B cell (primary cell): ENCODE data around the gene ZNF326. TPM values are rescaled to one million over a fixed set of nuclear protein-coding genes. Genes with fewer than 3 reads are reported as not detected.

ENCODE experiments used
- ATAC-seq: fragments of 200-7000 bp; cut with Tn5 transposase; one replicate; pipeline ENCODE4 v1.10.0; 2021; ENCODE audit warnings: low read depth, mild to moderate bottlenecking, moderate number of reproducible peaks, moderate library complexity
- CTCF ChIA-PET: fragments of 350-600 bp; sonication (Branson Sonifier 250); formaldehyde crosslinking; loops from one replicate; lab custom pipeline; 2021; ENCODE audit warnings: antibody characterized with exemption, inconsistent platforms; lab: Charles Lee
- POLR2A ChIA-PET: fragments of 350-600 bp; sonication (Branson Sonifier 250); formaldehyde crosslinking; loops from one replicate; lab custom pipeline; 2021; ENCODE audit warnings: antibody characterized with exemption; lab: Charles Lee
- DNase-seq: peaks from one replicate; pipeline ENCODE4 v3.0.0; 2013
- H2AFZ ChIP-seq: 2 replicates; pipeline ENCODE4 v1.6.1; 2012; ENCODE audit warnings: mild to moderate bottlenecking, low read depth, low read length; ENCODE audit not compliant: insufficient read depth, poor library complexity, severe bottlenecking
- H3K27ac ChIP-seq, 2 donors: 1 replicate in 1 of 2; 2 replicates in 1 of 2; pipeline ENCODE4 v1.5.1; 2012 to 2013; ENCODE audit warnings: low read length in 2 of 2, mild to moderate bottlenecking in 2 of 2, moderate library complexity in 1 of 2
- H3K27me3 ChIP-seq, 4 experiments: fragments of 200-600 bp in 1 of 4; sonication (generic) in 1 of 4; replicated peaks in 1 of 4; 1 replicate in 2 of 4; 2 replicates in 2 of 4; pipeline versions ENCODE4 v1.6.1 to v1.7.0; 2013 to 2016; ENCODE audit warnings: low read length in 3 of 4, mild to moderate bottlenecking in 2 of 4, mixed read lengths in 1 of 4, moderate library complexity in 1 of 4; ENCODE audit not compliant: insufficient read depth in 4 of 4, control insufficient read depth in 3 of 4; ENCODE audit errors: control extremely low read depth in 1 of 4
- H3K36me3 ChIP-seq, 2 experiments: replicated peaks in 1 of 2; 1 replicate in 1 of 2; 2 replicates in 1 of 2; pipeline versions ENCODE4 v1.6.1 to v1.7.1; 2013; ENCODE audit warnings: low read length in 1 of 2; ENCODE audit not compliant: insufficient read depth in 2 of 2, control insufficient read depth in 1 of 2; ENCODE audit errors: control extremely low read depth in 1 of 2, extremely low read depth in 1 of 2
- H3K4me1 ChIP-seq, 2 donors: fragments of 200-600 bp in 1 of 2; sonication (generic) in 1 of 2; 1 replicate in 1 of 2; 2 replicates in 1 of 2; pipeline versions ENCODE4 v1.5.1 to v1.6.1; 2013 to 2017; ENCODE audit warnings: low read length in 2 of 2; ENCODE audit not compliant: control insufficient read depth in 2 of 2, insufficient read depth in 2 of 2
- H3K4me2 ChIP-seq: replicated peaks from 2 replicates; pipeline ENCODE3; 2012; ENCODE audit warnings: mild to moderate bottlenecking, low read depth, low read length; ENCODE audit not compliant: poor library complexity, severe bottlenecking
- H3K4me3 ChIP-seq, 5 experiments: fragments of 200-600 bp in 1 of 5; sonication (generic) in 1 of 5; 1 replicate in 3 of 5; 2 replicates in 2 of 5; pipeline versions ENCODE4 v1.5.1 to v1.7.0; 2011 to 2016; ENCODE audit warnings: low read length in 4 of 5, mild to moderate bottlenecking in 4 of 5, low read depth in 2 of 5, control low read depth in 1 of 5, moderate library complexity in 1 of 5; ENCODE audit not compliant: insufficient read depth in 1 of 5; ENCODE audit errors: control extremely low read depth in 1 of 5, extremely low read depth in 1 of 5
- H3K79me2 ChIP-seq: fragments of 200-600 bp; sonication (generic); one replicate; pipeline ENCODE4 v1.6.0; 2016; ENCODE audit warnings: low read length; ENCODE audit not compliant: control insufficient read depth, insufficient read depth
- H3K9ac ChIP-seq: fragments of 200-600 bp; sonication (generic); 2 replicates; pipeline ENCODE4 v1.6.1; 2017; ENCODE audit warnings: mild to moderate bottlenecking, low read length, moderate library complexity
- H3K9me3 ChIP-seq, 3 donors: one replicate each; pipeline versions ENCODE4 v1.6.1 to v1.7.1; 2013; ENCODE audit warnings: low read length in 2 of 3; ENCODE audit not compliant: control insufficient read depth in 2 of 3, insufficient read depth in 1 of 3; ENCODE audit errors: control extremely low read depth in 1 of 3
- H4K20me1 ChIP-seq: 2 replicates; pipeline ENCODE4 v1.6.0; 2012; ENCODE audit warnings: mild to moderate bottlenecking, low read length; ENCODE audit not compliant: insufficient read depth, control insufficient read depth, poor library complexity, severe bottlenecking
- H3K27ac Mint-ChIP-seq: one replicate; pipeline ENCODE4 v1.8.0; 2021; ENCODE audit warnings: mixed read lengths
- H3K27me3 Mint-ChIP-seq: one replicate; pipeline ENCODE4 v1.8.0; 2021; ENCODE audit warnings: mixed read lengths
- H3K4me1 Mint-ChIP-seq: one replicate; pipeline ENCODE4 v1.8.0; 2021; ENCODE audit warnings: mixed read lengths
- H3K4me3 Mint-ChIP-seq: one replicate; pipeline ENCODE4 v1.8.0; 2021; ENCODE audit warnings: mixed read lengths
- H3K9me3 Mint-ChIP-seq: one replicate; pipeline ENCODE4 v1.8.0; 2022; ENCODE audit warnings: mixed read lengths; ENCODE audit not compliant: insufficient read depth
- CTCF ChIP-seq: fragments of 200-600 bp; IDR thresholded peaks from one replicate; pipeline ENCODE4 v1.8.0; 2022; ENCODE audit warnings: antibody characterized with exemption, mild to moderate bottlenecking
- EZH2 ChIP-seq: IDR thresholded peaks from 2 replicates; pipeline ENCODE4 v1.6.1; 2012; ENCODE audit warnings: borderline replicate concordance, low read depth, mild to moderate bottlenecking, moderate library complexity, low read length; ENCODE audit not compliant: insufficient read depth, poor library complexity, severe bottlenecking
- WGBS: methylation state at CpG from one replicate; pipeline ENCODE4 v1.1.5; 2013; ENCODE audit warnings: missing lambda C conversion rate; ENCODE audit not compliant: insufficient coverage; 5-methylcytosine and 5-hydroxymethylcytosine counted together
- intact Hi-C: fragments of 100-400 bp; cut with micrococcal nuclease; formaldehyde crosslinking; loops from one replicate; pipeline ENCODE4 v1.10.0; 2022
- polyA plus RNA-seq: library from polyadenylated mRNA; depleted of rRNA; stranded (reverse); fragments of >200 nt; gene quantifications from 2 replicates; pipeline ENCODE4 v1.2.3, GENCODE V29; 2012
- total RNA-seq, 2 donors: library from RNA; stranded (reverse); fragments of 120-200 nt in 1 of 2; gene quantifications; 1 replicate in 1 of 2; 2 replicates in 1 of 2; pipeline versions ENCODE4 v1.2.3 to v1.2.4, GENCODE V29; 2013 to 2022

The ZNF326 gene
- total and polyA plus RNA-seq, 2 donors (not counting 1 experiment from before 2014, with no cell fraction given), result 6.1 to 34.1 TPM

- H3K9me3 Mint-ChIP-seq, result no peaks in the 10 kb centered on the region
- Histone ChIP-seq H2AFZ (no peak overlapping the region), H4K20me1 (no peaks in the 10 kb centered on the region), H3K4me3 (no peak overlapping the region), H3K27me3 (no peaks in the 10 kb centered on the region), H3K27ac (no peak overlapping the region), H3K36me3 (no peaks in the 10 kb centered on the region), H3K9ac (no peak overlapping the region), H3K79me2 (no peaks in the 10 kb centered on the region), H3K4me2 (no peak overlapping the region), H3K4me1 (no peaks in the 10 kb centered on the region), H3K9me3 (no peaks in the 10 kb centered on the region)
- ChIA-PET POLR2A (no interaction called here), CTCF (interaction anchor here (0.6 to 1.9 kb wide), 3 partner anchors 19 to 1240 kb away, joined by 3 to 8 read pairs (median 5); no protein-coding TSS in a partner anchor)
- peaks cover 5% of the 10 kb centered on the region for H3K4me1 Mint-ChIP-seq
- no peak for DNase-seq
- no peak for ATAC-seq
- TF ChIP-seq EZH2 (no peak), CTCF (no peak)
- H3K27me3 Mint-ChIP-seq, result no peaks in the 10 kb centered on the region
- H3K4me3 Mint-ChIP-seq, result no peak overlapping the region
- intact Hi-C loops, result no loop called here
- 100% methylated on average over 3 of the region's 6 CpGs for WGBS
- no peak overlapping the region for H3K27ac Mint-ChIP-seq
These were observed 46.1 kb upstream of the ZNF326 start for GRCh38 chr1:89948722-89949345.

- TF ChIP-seq EZH2, result no peak
- TF ChIP-seq CTCF, result no peak
- DNase-seq (no peak), ATAC-seq (no peak)
- no peaks in the 10 kb centered on the region for H4K20me1 ChIP-seq
- H3K79me2 ChIP-seq, result no peaks in the 10 kb centered on the region
- no peak overlapping the region for H3K9ac ChIP-seq
- H3K4me1 ChIP-seq, result no peaks in the 10 kb centered on the region
- no peaks in the 10 kb centered on the region for H3K27me3 Mint-ChIP-seq
- intact Hi-C loops, result no loop called here
- H3K27ac ChIP-seq, result no peak overlapping the region
- no peaks in the 10 kb centered on the region for H3K36me3 ChIP-seq
- no peak overlapping the region for H3K27ac Mint-ChIP-seq
- H3K27me3 ChIP-seq, result no peaks in the 10 kb centered on the region
- H3K4me1 Mint-ChIP-seq, result peaks cover 5% of the 10 kb centered on the region
- ChIA-PET CTCF (interaction anchor here (1.0 to 1.9 kb wide), 3 partner anchors 18 to 186 kb away, joined by 3 to 5 read pairs (median 5); no protein-coding TSS in a partner anchor), POLR2A (no interaction called here)
- no peak overlapping the region for H3K4me3 Mint-ChIP-seq
- 43% methylated on average over 1 of the region's 1 CpG for WGBS
- no peaks in the 10 kb centered on the region for H3K9me3 ChIP-seq
- H3K4me2 ChIP-seq, result no peak overlapping the region
- no peaks in the 10 kb centered on the region for H3K9me3 Mint-ChIP-seq
- no peak overlapping the region for H3K4me3 ChIP-seq
- H2AFZ ChIP-seq, result no peak overlapping the region
These were observed 44.8 kb upstream of the ZNF326 start for GRCh38 chr1:89949991-89950624.
